Measurements from ENCODE around the gene TOPAZ1. TPM values are rescaled to one million over a fixed set of nuclear protein-coding genes. Genes with fewer than 3 reads are reported as not detected.

TOPAZ1 gene
- total and polyA plus RNA-seq, 3 experiments from 2014 or later: not detected

DNA sequence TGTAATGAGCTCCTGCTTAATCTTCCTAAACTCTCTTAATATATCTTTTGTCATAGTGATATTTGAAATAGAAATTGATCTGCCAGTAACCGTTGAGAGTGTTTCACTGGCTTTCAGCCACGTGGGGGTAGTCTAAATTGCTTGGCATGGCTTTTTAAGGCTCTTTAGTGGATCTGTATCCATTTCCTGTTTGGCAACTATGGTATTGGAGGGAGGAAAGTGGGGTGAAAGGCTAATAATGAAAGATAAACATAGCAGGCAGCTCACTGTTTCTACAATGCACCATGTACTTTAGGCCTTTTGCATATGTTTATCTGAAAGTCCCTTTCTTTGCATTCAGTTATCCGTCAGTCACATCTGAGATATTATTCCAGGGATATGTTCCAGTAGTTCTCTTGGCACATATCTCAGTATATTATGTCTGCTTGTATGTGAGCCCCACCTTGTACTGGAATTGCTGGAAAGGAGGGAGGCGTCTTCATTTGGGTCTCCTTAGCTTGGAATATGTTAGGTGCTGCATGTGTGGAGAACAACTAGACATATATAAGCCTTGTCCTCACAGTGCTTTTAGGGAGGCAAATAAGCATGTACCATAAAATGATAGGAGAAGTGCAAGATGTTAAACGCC lies 10.8 kb downstream of the TOPAZ1 start:
- Histone ChIP-seq H3K27ac (ENCODE audit: low read depth, low read length) (no peak overlapping the region), H3K9me3 (ENCODE audit: low read length) (no peaks in the 10 kb centered on the region), H3K4me3 (ENCODE audit: low read length) (no peak overlapping the region), H3K36me3 (ENCODE audit: insufficient read depth, low read length) (no peaks in the 10 kb centered on the region), H3K27me3 (ENCODE audit: insufficient read depth, low read length, poor library complexity, severe bottlenecking) (no peaks in the 10 kb centered on the region), H3K4me1 (ENCODE audit: insufficient read depth, low read length) (no peaks in the 10 kb centered on the region)
- Mint-ChIP-seq H3K27me3 (peaks cover 9 to 35% of the 10 kb centered on the region in 2 donors), H3K36me3 (peaks cover 0 to 6% (median 0%) of the 10 kb centered on the region in 3 donors), H3K4me3 (no peak overlapping the region), H3K27ac (no peak overlapping the region), H3K9me3 (peaks cover 3 to 16% (median 6%) of the 10 kb centered on the region in 5 donors), H3K4me1 (no peaks in the 10 kb centered on the region)
- CTCF ChIA-PET: interaction anchor here (0.6 kb wide), 1 partner anchor 700 kb away, joined by 3 read pairs; no protein-coding TSS in a partner anchor
- POLR2A ChIA-PET: no interaction called here
- DNase-seq: no peak

DNA sequence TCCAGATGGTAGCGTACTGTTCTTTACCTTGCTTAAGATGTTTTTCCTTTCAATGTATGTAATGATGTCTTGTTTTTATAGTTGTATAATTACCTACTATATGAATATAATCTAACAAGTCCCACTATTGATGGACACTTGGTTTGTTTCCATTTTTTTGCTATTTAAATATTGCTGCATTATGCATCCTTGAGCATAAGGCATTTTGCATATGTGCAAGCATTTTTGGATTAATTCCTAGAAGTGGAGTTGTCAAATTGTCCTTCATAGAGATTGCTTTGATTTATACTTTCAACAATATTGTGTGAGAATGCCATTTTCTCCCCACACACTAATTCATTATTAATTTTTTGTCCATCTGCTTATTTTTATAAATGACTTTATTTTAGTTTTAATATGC lies 17.7 kb downstream of the TOPAZ1 start:
- Mint-ChIP-seq H3K9me3 (no peaks in the 10 kb centered on the region), H3K4me1 (no peaks in the 10 kb centered on the region), H3K4me3 (no peak overlapping the region), H3K27ac (no peak overlapping the region), H3K27me3 (peaks cover 7 to 35% of the 10 kb centered on the region in 2 donors), H3K36me3 (no peaks in the 10 kb centered on the region)
- H3K9me3 ChIP-seq (ENCODE audit: low read length): no peaks in the 10 kb centered on the region
- no peak overlapping the region for H3K4me3 ChIP-seq (ENCODE audit: low read length)
- ChIA-PET POLR2A (no interaction called here), CTCF (no interaction called here)
- no peaks in the 10 kb centered on the region for H3K4me1 ChIP-seq (ENCODE audit: insufficient read depth, low read length)
- H3K27me3 ChIP-seq (ENCODE audit: insufficient read depth, low read length, poor library complexity, severe bottlenecking): no peaks in the 10 kb centered on the region
- no peaks in the 10 kb centered on the region for H3K36me3 ChIP-seq (ENCODE audit: insufficient read depth, low read length)
- no peak overlapping the region for H3K27ac ChIP-seq (ENCODE audit: low read depth, low read length)
- no peak for DNase-seq

DNA sequence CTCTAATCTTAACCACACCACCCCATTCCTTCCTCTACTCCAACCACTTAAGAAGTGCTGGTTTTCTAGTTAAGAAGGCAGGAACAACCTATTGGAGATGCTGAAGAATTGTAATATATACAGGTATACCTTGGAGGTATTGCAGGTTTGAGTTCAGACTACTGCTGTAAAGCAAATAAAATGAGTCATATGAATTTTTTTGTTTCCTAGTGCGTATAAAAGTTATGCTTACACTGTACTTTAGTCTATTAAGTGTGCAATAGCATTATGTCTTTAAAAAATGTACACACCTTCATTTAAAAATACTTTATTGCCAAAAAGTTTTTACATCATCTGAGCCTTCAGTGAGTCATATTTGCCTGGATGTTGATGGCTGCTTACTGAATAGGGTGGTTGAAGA lies 22.5 kb downstream of the TOPAZ1 start:
- CTCF ChIA-PET: no interaction called here
- no peaks in the 10 kb centered on the region for H3K9me3 ChIP-seq (ENCODE audit: low read length)
- H3K27me3 ChIP-seq (ENCODE audit: insufficient read depth, low read length, poor library complexity, severe bottlenecking): no peaks in the 10 kb centered on the region
- no peak overlapping the region for H3K4me3 Mint-ChIP-seq
- no peaks in the 10 kb centered on the region for H3K4me1 ChIP-seq (ENCODE audit: insufficient read depth, low read length)
- H3K27ac Mint-ChIP-seq: no peak overlapping the region
- H3K4me1 Mint-ChIP-seq: peaks cover 0 to 8% (median 7%) of the 10 kb centered on the region in 3 donors
- no peaks in the 10 kb centered on the region for H3K36me3 Mint-ChIP-seq
- no peaks in the 10 kb centered on the region for H3K36me3 ChIP-seq (ENCODE audit: insufficient read depth, low read length)
- H3K27ac ChIP-seq (ENCODE audit: low read depth, low read length): no peak overlapping the region
- no peak for DNase-seq
- peaks cover 7 to 39% of the 10 kb centered on the region in 2 donors for H3K27me3 Mint-ChIP-seq
- POLR2A ChIA-PET: no interaction called here
- no peak overlapping the region for H3K4me3 ChIP-seq (ENCODE audit: low read length)
- no peaks in the 10 kb centered on the region for H3K9me3 Mint-ChIP-seq

DNA sequence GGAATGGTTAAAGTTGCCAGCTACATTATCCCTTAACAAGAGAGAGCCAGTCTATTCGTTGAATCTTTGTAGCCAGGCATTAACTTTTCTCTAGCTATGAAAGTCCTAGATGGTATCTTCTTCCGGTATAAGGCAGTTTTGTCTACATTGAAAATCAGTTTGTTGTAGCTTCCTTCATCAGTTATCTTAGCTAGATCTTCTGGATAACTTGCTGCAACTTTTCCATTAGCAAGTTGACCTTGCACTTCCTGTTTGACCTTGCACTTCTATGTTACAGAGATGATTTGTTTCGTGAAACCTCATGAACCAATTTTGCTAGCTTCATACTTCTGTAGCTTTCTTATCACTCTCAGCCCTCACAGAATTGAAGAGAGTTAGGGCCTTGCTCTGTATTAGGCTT lies 24.1 kb downstream of the TOPAZ1 start:
- Mint-ChIP-seq H3K9me3 (no peaks in the 10 kb centered on the region), H3K27ac (peak overlapping the region in 1 of 8 donors; percentile 21), H3K27me3 (peaks cover 7 to 41% of the 10 kb centered on the region in 2 donors), H3K4me1 (peaks cover 0 to 8% (median 7%) of the 10 kb centered on the region in 3 donors), H3K36me3 (no peaks in the 10 kb centered on the region), H3K4me3 (peak overlapping the region in 1 of 7 donors; percentile 5)
- H3K4me3 ChIP-seq (ENCODE audit: low read length): no peak overlapping the region
- no peaks in the 10 kb centered on the region for H3K27me3 ChIP-seq (ENCODE audit: insufficient read depth, low read length, poor library complexity, severe bottlenecking)
- no peaks in the 10 kb centered on the region for H3K9me3 ChIP-seq (ENCODE audit: low read length)
- CTCF ChIA-PET: no interaction called here
- H3K27ac ChIP-seq (ENCODE audit: low read depth, low read length): no peak overlapping the region
- no peaks in the 10 kb centered on the region for H3K4me1 ChIP-seq (ENCODE audit: insufficient read depth, low read length)
- POLR2A ChIA-PET: no interaction called here
- DNase-seq: no peak
- H3K36me3 ChIP-seq (ENCODE audit: insufficient read depth, low read length): no peaks in the 10 kb centered on the region

DNA sequence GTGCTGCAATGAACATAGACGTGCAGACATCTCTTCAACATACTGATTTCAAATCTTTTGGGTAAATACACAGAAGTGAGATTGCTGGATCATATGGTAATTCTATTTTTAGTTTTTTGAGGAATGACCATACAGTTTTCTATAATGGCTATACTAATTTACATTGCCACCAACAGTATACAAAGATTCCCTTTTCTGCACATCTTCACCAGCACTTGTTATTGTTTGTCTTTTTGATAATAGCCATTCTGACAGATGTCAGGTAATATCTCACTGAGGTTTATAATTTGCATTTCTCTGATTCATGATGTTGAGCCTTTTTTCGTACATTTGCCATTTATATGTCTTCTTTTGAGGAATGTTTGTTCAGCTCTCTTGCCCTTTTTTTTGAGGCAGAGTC lies 30.5 kb downstream of the TOPAZ1 start:
- Mint-ChIP-seq H3K36me3 (peaks cover 0 to 5% (median 0%) of the 10 kb centered on the region in 3 donors), H3K27me3 (peaks cover 13 to 33% of the 10 kb centered on the region in 2 donors), H3K27ac (no peak overlapping the region), H3K9me3 (peaks cover 3 to 13% (median 10%) of the 10 kb centered on the region in 5 donors), H3K4me3 (no peak overlapping the region), H3K4me1 (no peaks in the 10 kb centered on the region)
- DNase-seq: no peak
- Histone ChIP-seq H3K27ac (ENCODE audit: low read depth, low read length) (no peak overlapping the region), H3K4me1 (ENCODE audit: insufficient read depth, low read length) (no peaks in the 10 kb centered on the region), H3K27me3 (ENCODE audit: insufficient read depth, low read length, poor library complexity, severe bottlenecking) (no peaks in the 10 kb centered on the region), H3K9me3 (ENCODE audit: low read length) (no peaks in the 10 kb centered on the region), H3K36me3 (ENCODE audit: insufficient read depth, low read length) (no peaks in the 10 kb centered on the region), H3K4me3 (ENCODE audit: low read length) (no peak overlapping the region)
- ChIA-PET POLR2A (no interaction called here), CTCF (no interaction called here)

DNA sequence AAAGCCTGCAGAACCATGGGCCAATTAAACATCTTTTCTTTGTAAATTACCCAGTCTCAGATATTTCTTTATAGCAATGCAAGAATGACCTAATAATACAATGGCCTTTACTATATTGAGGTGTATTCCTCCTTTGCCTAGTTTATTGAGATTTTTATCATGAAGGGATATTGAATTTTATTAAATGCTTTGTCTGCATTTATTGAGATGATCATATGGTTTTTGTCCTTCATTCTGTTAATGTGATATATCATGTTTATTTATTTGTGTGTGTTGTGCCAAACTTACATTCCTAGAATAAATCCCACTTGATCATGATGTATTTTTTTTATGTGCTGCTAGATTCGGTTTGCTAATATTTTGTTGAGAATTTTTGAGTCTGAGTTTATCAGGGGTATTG lies 36.2 kb downstream of the TOPAZ1 start:
- Mint-ChIP-seq H3K27me3 (peaks cover 22 to 51% of the 10 kb centered on the region in 2 donors), H3K9me3 (peaks cover under 1 to 10% (median 9%) of the 10 kb centered on the region in 5 donors), H3K27ac (no peak overlapping the region), H3K4me1 (no peaks in the 10 kb centered on the region), H3K36me3 (peaks cover 0 to 5% (median 0%) of the 10 kb centered on the region in 3 donors), H3K4me3 (no peak overlapping the region)
- no peaks in the 10 kb centered on the region for H3K36me3 ChIP-seq (ENCODE audit: insufficient read depth, low read length)
- DNase-seq: no peak
- POLR2A ChIA-PET: no interaction called here
- no peaks in the 10 kb centered on the region for H3K27me3 ChIP-seq (ENCODE audit: insufficient read depth, low read length, poor library complexity, severe bottlenecking)
- H3K27ac ChIP-seq (ENCODE audit: low read depth, low read length): no peak overlapping the region
- CTCF ChIA-PET: no interaction called here
- H3K4me3 ChIP-seq (ENCODE audit: low read length): no peak overlapping the region
- H3K4me1 ChIP-seq (ENCODE audit: insufficient read depth, low read length): no peaks in the 10 kb centered on the region
- H3K9me3 ChIP-seq (ENCODE audit: low read length): no peaks in the 10 kb centered on the region

DNA sequence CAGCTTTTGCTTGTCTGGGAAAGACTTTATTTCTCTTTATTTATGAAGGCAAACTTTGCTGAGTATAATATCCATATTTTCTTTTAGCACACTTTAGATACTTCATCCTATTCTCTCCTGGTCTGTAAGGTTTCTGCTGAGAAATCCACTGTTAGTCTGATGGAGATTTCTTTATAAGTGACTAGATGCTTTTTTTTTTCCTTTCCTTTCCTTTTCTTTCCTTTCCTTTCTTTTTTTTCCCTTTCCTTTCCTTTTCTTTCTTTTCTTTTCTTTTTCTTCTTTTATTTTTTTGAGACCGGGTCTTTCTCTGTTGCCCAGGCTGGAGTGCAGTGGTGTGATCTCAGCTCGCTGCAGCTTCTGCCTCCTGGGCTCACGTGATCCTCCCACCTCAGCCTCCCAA lies 38.4 kb downstream of the TOPAZ1 start:
- peaks cover 22 to 53% of the 10 kb centered on the region in 2 donors for H3K27me3 Mint-ChIP-seq
- H3K4me3 Mint-ChIP-seq: no peak overlapping the region
- Histone ChIP-seq H3K36me3 (ENCODE audit: insufficient read depth, low read length) (no peaks in the 10 kb centered on the region), H3K27me3 (ENCODE audit: insufficient read depth, low read length, poor library complexity, severe bottlenecking) (no peaks in the 10 kb centered on the region), H3K27ac (ENCODE audit: low read depth, low read length) (no peak overlapping the region), H3K4me1 (ENCODE audit: insufficient read depth, low read length) (no peaks in the 10 kb centered on the region), H3K9me3 (ENCODE audit: low read length) (no peaks in the 10 kb centered on the region), H3K4me3 (ENCODE audit: low read length) (no peak overlapping the region)
- H3K36me3 Mint-ChIP-seq: peaks cover 0 to 5% (median 0%) of the 10 kb centered on the region in 3 donors
- no peak overlapping the region for H3K27ac Mint-ChIP-seq
- no peaks in the 10 kb centered on the region for H3K4me1 Mint-ChIP-seq
- H3K9me3 Mint-ChIP-seq: peaks cover 0 to 9% (median 8%) of the 10 kb centered on the region in 5 donors
- DNase-seq: no peak
- ChIA-PET CTCF (no interaction called here), POLR2A (no interaction called here)

DNA sequence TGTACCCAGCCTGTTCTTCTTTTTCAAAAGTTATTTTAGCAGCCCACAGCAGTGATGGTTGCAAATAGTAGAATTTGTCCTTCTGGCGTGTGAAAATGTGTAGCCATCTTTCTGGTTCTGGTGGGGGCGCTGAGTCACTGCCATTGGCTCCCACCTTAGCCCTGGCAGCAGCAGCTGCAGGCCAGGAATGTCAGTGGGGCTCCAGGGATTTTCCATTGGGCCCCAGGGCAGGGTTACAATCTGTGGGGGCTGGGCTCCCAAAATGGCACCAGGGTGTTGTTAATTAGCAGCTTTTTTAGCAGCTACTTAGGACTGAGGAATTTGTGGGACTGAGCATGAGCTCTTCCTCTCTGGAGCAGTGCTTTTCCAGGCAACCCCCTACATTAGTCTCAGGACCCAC lies 38.9 kb downstream of the TOPAZ1 start:
- Mint-ChIP-seq H3K27ac (no peak overlapping the region), H3K36me3 (peaks cover 0 to 5% (median 0%) of the 10 kb centered on the region in 3 donors), H3K27me3 (peaks cover 22 to 50% of the 10 kb centered on the region in 2 donors), H3K4me1 (no peaks in the 10 kb centered on the region), H3K9me3 (peaks cover 0 to 6% (median 6%) of the 10 kb centered on the region in 5 donors), H3K4me3 (no peak overlapping the region)
- DNase-seq: no peak
- Histone ChIP-seq H3K36me3 (ENCODE audit: insufficient read depth, low read length) (no peaks in the 10 kb centered on the region), H3K27ac (ENCODE audit: low read depth, low read length) (no peak overlapping the region), H3K4me3 (ENCODE audit: low read length) (no peak overlapping the region), H3K9me3 (ENCODE audit: low read length) (no peaks in the 10 kb centered on the region), H3K27me3 (ENCODE audit: insufficient read depth, low read length, poor library complexity, severe bottlenecking) (no peaks in the 10 kb centered on the region), H3K4me1 (ENCODE audit: insufficient read depth, low read length) (no peaks in the 10 kb centered on the region)
- ChIA-PET CTCF (no interaction called here), POLR2A (no interaction called here)
